ENCODE measurements around the gene PNPLA7. TPM values are rescaled to one million over a fixed set of nuclear protein-coding genes. Genes with fewer than 3 reads are reported as not detected.
A peak's percentile ranks its signal among the peaks of the same experiment; 100 is the strongest.
"Not testable (repeated sequence)": the region's sequence is repeated elsewhere in the genome, so short reads cannot be mapped to it uniquely, and the experiment has no call there.

The PNPLA7 gene
- total RNA-seq, 2 experiments from 2014 or later: 3.8 to 4.4 TPM

- ChIA-PET POLR2A (no interaction called here), CTCF (no interaction called here)
- Mint-ChIP-seq H3K27me3 (no peaks in the 10 kb centered on the region), H3K9me3 (no peaks in the 10 kb centered on the region), H3K4me1 (peaks cover 8% of the 10 kb centered on the region), H3K4me3 (no peak overlapping the region), H3K27ac (no peak overlapping the region), H3K36me3 (ENCODE audit: low read depth) (peaks cover 26% of the 10 kb centered on the region)
- no peak for DNase-seq
These were observed 19.5 kb upstream of the PNPLA7 start for GRCh38 chr9:137569609-137570203.

- H3K27me3 Mint-ChIP-seq, POLR2A ChIA-PET, H3K9me3 Mint-ChIP-seq, H3K27ac Mint-ChIP-seq, DNase-seq, H3K4me3 Mint-ChIP-seq, CTCF ChIA-PET, H3K4me1 Mint-ChIP-seq: not testable (repeated sequence)
- peaks cover 29% of the 10 kb centered on the region for H3K36me3 Mint-ChIP-seq (ENCODE audit: low read depth)
These were observed 18.2 kb upstream of the PNPLA7 start for GRCh38 chr9:137568445-137568844.

- peaks cover 17% of the 10 kb centered on the region for H3K36me3 Mint-ChIP-seq (ENCODE audit: low read depth)
- no peak overlapping the region for H3K27ac Mint-ChIP-seq
- POLR2A ChIA-PET: no interaction called here
- no peaks in the 10 kb centered on the region for H3K27me3 Mint-ChIP-seq
- DNase-seq: no peak
- CTCF ChIA-PET: interaction anchor here (1.0 kb wide), 1 partner anchor 15 kb away, joined by 3 read pairs; no protein-coding TSS in a partner anchor
- H3K9me3 Mint-ChIP-seq: no peaks in the 10 kb centered on the region
- no peak overlapping the region for H3K4me3 Mint-ChIP-seq
- H3K4me1 Mint-ChIP-seq: peaks cover 4% of the 10 kb centered on the region
These were observed 14.7 kb upstream of the PNPLA7 start for GRCh38 chr9:137564817-137565411.

GRCh38 chr9:137564134-137564533 is 13.9 kb upstream of the PNPLA7 start:
- Mint-ChIP-seq H3K4me1 (peaks cover 4% of the 10 kb centered on the region), H3K27me3 (no peaks in the 10 kb centered on the region), H3K27ac (no peak overlapping the region), H3K36me3 (ENCODE audit: low read depth) (peaks cover 22% of the 10 kb centered on the region), H3K9me3 (no peaks in the 10 kb centered on the region), H3K4me3 (no peak overlapping the region)
- DNase-seq: no peak
- ChIA-PET POLR2A (interaction anchor here (0.6 kb wide), 1 partner anchor 623 kb away, joined by 3 read pairs; no protein-coding TSS in a partner anchor), CTCF (interaction anchor here (0.6 to 1.0 kb wide), 2 partner anchors 12 to 16 kb away, joined by 3 read pairs; no protein-coding TSS in a partner anchor)

- no peak for DNase-seq
- no peak overlapping the region for H3K27ac Mint-ChIP-seq
- CTCF ChIA-PET: interaction anchor here (0.6 to 1.1 kb wide), 2 partner anchors 30 to 427 kb away, joined by 3 read pairs; no protein-coding TSS in a partner anchor
- H3K4me3 Mint-ChIP-seq: no peak overlapping the region
- POLR2A ChIA-PET: no interaction called here
- H3K9me3 Mint-ChIP-seq: no peaks in the 10 kb centered on the region
- no peaks in the 10 kb centered on the region for H3K27me3 Mint-ChIP-seq
- H3K36me3 Mint-ChIP-seq (ENCODE audit: low read depth): peaks cover 15% of the 10 kb centered on the region
- peaks cover 3% of the 10 kb centered on the region for H3K4me1 Mint-ChIP-seq
These were observed 7.9 kb upstream of the PNPLA7 start for GRCh38 chr9:137558127-137558526.

- CTCF ChIA-PET: no interaction called here
- H3K27me3 Mint-ChIP-seq: no peaks in the 10 kb centered on the region
- H3K36me3 Mint-ChIP-seq (ENCODE audit: low read depth): peaks cover 12% of the 10 kb centered on the region
- POLR2A ChIA-PET: no interaction called here
- H3K4me3 Mint-ChIP-seq: no peak overlapping the region
- peaks cover 8% of the 10 kb centered on the region for H3K4me1 Mint-ChIP-seq
- DNase-seq: no peak
- H3K9me3 Mint-ChIP-seq: no peaks in the 10 kb centered on the region
- no peak overlapping the region for H3K27ac Mint-ChIP-seq
These were observed 6.1 kb upstream of the PNPLA7 start for GRCh38 chr9:137556069-137556838.

GRCh38 chr9:137555179-137555578 is 5.0 kb upstream of the PNPLA7 start:
- H3K4me1 Mint-ChIP-seq: peaks cover 10% of the 10 kb centered on the region
- DNase-seq: no peak
- ChIA-PET POLR2A (no interaction called here), CTCF (interaction anchor here (1.0 kb wide), 1 partner anchor 32 kb away, joined by 4 read pairs; no protein-coding TSS in a partner anchor)
- H3K4me3 Mint-ChIP-seq: no peak overlapping the region
- H3K27ac Mint-ChIP-seq: no peak overlapping the region
- H3K9me3 Mint-ChIP-seq: no peaks in the 10 kb centered on the region
- no peaks in the 10 kb centered on the region for H3K27me3 Mint-ChIP-seq
- H3K36me3 Mint-ChIP-seq (ENCODE audit: low read depth): peaks cover 12% of the 10 kb centered on the region

- H3K9me3 Mint-ChIP-seq: no peaks in the 10 kb centered on the region
- ChIA-PET POLR2A (no interaction called here), CTCF (no interaction called here)
- H3K4me3 Mint-ChIP-seq: no peak overlapping the region
- H3K36me3 Mint-ChIP-seq (ENCODE audit: low read depth): peaks cover 4% of the 10 kb centered on the region
- DNase-seq: no peak
- no peak overlapping the region for H3K27ac Mint-ChIP-seq
- H3K4me1 Mint-ChIP-seq: peaks cover 17% of the 10 kb centered on the region
- no peaks in the 10 kb centered on the region for H3K27me3 Mint-ChIP-seq
These were observed 4.1 kb upstream of the PNPLA7 start for GRCh38 chr9:137554349-137554748.

- H3K4me3 Mint-ChIP-seq; H3K27me3 Mint-ChIP-seq; POLR2A ChIA-PET; CTCF ChIA-PET; H3K9me3 Mint-ChIP-seq; H3K27ac Mint-ChIP-seq; DNase-seq; H3K36me3 Mint-ChIP-seq (ENCODE audit: low read depth): not testable (repeated sequence)
- H3K4me1 Mint-ChIP-seq: peaks cover 19% of the 10 kb centered on the region
These were observed 3.5 kb upstream of the PNPLA7 start for GRCh38 chr9:137553654-137554053.

- H3K27ac Mint-ChIP-seq: peak overlapping the region; percentile 85
- H3K36me3 Mint-ChIP-seq (ENCODE audit: low read depth): no peaks in the 10 kb centered on the region
- DNase-seq: peak; percentile 28
- H3K4me1 Mint-ChIP-seq: peaks cover 20% of the 10 kb centered on the region
- H3K9me3 Mint-ChIP-seq: no peaks in the 10 kb centered on the region
- peak overlapping the region; percentile 75 for H3K4me3 Mint-ChIP-seq
- no peaks in the 10 kb centered on the region for H3K27me3 Mint-ChIP-seq
- ChIA-PET CTCF (interaction anchor here (0.6 to 1.8 kb wide), 6 partner anchors 14 to 442 kb away, joined by 3 to 4 read pairs (median 3); partner anchors contain the start of genes EXD3 and NOXA1), POLR2A (no interaction called here)
These were observed 2.0 kb upstream of the PNPLA7 start for GRCh38 chr9:137552022-137552768.

- peak within 1 kb of the TSS; percentile 75 for H3K4me3 Mint-ChIP-seq
- ChIA-PET POLR2A (no interaction called here), CTCF (interaction anchor here (0.6 to 1.8 kb wide), 7 partner anchors 10 to 441 kb away, joined by 3 to 4 read pairs (median 3); partner anchors contain the start of genes EXD3 and NOXA1)
- peak; percentile 87 for DNase-seq
- no peaks in the 10 kb centered on the region for H3K9me3 Mint-ChIP-seq
- peak within 1 kb of the TSS; percentile 85 for H3K27ac Mint-ChIP-seq
- no peaks in the 10 kb centered on the region for H3K36me3 Mint-ChIP-seq (ENCODE audit: low read depth)
- H3K4me1 Mint-ChIP-seq: peaks cover 20% of the 10 kb centered on the region
- no peaks in the 10 kb centered on the region for H3K27me3 Mint-ChIP-seq
These were observed 1.2 kb upstream of the PNPLA7 start, which contains the start of gene MRPL41 for GRCh38 chr9:137551264-137552021. Gene MRPL41, plus strand, starts transcription at chr9:137551879. Its CDS starts 203 bp downstream, at chr9:137552082.

GRCh38 chr9:137550958-137551263 is 709 bp upstream of the PNPLA7 start:
- H3K27me3 Mint-ChIP-seq; POLR2A ChIA-PET; DNase-seq; H3K9me3 Mint-ChIP-seq; H3K36me3 Mint-ChIP-seq (ENCODE audit: low read depth): not testable (repeated sequence)
- H3K27ac Mint-ChIP-seq: peak overlapping the region; percentile 66
- peaks cover 20% of the 10 kb centered on the region for H3K4me1 Mint-ChIP-seq
- peak overlapping the region; percentile 75 for H3K4me3 Mint-ChIP-seq
- CTCF ChIA-PET: interaction anchor here (0.7 to 0.9 kb wide), 2 partner anchors 10 to 16 kb away, joined by 3 read pairs; no protein-coding TSS in a partner anchor
